HS-5 (cell line): ENCODE results near the gene USP35.

Source experiments
- DNase-seq: peaks from one replicate; pipeline ENCODE4 v3.0.0-alpha.2; 2012; ENCODE audit warnings: low read depth

Gene USP35, protein sequence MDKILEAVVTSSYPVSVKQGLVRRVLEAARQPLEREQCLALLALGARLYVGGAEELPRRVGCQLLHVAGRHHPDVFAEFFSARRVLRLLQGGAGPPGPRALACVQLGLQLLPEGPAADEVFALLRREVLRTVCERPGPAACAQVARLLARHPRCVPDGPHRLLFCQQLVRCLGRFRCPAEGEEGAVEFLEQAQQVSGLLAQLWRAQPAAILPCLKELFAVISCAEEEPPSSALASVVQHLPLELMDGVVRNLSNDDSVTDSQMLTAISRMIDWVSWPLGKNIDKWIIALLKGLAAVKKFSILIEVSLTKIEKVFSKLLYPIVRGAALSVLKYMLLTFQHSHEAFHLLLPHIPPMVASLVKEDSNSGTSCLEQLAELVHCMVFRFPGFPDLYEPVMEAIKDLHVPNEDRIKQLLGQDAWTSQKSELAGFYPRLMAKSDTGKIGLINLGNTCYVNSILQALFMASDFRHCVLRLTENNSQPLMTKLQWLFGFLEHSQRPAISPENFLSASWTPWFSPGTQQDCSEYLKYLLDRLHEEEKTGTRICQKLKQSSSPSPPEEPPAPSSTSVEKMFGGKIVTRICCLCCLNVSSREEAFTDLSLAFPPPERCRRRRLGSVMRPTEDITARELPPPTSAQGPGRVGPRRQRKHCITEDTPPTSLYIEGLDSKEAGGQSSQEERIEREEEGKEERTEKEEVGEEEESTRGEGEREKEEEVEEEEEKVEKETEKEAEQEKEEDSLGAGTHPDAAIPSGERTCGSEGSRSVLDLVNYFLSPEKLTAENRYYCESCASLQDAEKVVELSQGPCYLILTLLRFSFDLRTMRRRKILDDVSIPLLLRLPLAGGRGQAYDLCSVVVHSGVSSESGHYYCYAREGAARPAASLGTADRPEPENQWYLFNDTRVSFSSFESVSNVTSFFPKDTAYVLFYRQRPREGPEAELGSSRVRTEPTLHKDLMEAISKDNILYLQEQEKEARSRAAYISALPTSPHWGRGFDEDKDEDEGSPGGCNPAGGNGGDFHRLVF

DNA sequence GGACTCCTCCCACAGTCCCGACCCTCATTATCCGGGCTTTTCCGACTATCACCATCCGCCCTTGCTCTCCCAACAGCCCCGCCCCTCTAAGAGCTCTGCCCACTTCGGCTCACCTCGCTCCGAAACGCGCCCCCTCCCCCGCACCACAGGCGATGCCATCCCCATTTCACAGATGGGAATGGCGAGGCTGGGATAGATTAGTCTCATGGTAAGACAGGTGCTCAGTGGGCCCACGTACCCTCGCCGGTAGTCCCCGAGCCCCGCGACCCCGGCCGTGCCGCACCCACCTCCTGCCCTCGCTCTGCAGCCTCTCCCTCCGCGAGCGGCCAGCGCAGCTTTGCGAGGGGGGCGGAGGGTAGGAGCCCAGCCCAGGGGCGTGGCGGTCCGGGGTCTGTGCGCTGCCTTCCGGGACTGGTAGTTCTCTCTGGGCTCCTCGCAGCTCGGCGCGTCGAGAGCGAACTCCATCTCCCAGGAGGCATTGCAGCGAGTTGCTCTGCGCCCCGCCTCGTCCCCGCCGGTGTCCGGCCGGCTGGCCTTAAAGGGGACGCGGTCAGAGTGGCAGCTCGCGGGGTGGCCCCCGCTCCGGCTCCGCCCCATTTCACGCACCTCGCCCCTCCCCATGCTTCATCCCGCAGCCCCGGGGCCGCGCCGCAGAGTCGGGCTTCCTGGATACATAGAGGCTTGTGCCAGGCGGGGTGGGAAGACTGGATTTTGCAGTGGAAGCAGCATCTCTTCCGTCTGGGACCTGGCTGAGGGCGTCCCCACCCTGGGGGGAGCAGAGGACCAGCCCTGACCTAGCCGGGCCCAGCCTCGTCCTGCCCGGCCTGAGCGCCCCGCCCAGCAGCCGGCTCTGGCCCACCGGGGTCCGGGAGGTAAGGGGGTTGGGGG, at the start of gene USP35, which contains the start of gene KCTD21:
Gene USP35 (plus strand): TSS at position 634 of the 888 bp plus-strand sequence. CDS start 7,327 bp downstream, outside the sequence.
Gene KCTD21 (minus strand): TSS at position 341 of the 888 bp plus-strand sequence. CDS start 14,072 bp downstream, outside the sequence.
- DNase-seq, result peak; percentile 80

DNA sequence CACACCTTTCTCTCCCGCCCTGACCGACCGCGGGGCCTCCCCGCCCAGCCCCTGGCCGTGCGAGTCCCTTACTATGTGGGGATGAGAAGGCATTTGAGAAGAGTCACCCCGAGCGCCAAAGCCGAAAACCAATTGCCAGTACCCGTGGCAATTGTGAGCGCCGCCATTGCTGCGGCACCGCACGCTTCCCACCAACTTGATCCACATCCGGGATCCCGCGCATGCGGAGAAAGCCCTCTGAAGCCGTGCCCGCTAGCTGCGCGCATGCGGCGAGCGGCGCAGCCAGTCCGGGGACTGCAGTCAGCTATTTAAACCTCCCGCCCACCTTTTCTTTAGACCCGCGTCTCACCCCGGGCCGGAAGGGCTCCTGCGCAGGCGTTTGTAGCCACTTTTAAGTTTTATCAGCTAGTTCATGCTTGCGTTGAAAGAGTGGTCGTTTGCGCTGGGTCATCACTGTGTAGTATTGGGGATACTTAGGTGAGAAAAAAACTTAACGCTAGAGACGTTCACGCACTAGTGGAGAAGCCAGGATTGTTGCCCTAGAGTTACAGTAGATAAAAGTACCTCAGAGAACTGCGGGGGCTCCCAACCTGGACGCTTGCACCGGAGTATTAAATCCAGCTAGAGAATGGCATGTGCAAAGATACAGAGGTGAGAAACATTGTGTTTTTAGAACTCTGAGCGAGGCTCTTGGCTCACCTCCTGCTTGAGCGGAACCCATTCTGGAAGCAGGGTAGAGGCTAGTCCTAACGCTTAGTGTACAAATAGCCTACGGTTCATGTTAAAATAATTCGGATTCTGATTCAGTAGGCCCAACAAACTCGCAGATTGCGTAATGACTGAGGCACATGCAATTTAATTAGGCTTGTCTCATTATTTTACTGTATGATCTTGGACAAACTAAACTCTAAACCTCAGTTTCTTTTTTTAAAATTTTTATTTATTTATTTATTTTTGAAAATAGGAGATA, 49.0 kb upstream of the USP35 start, which contains the start of gene ALG8:
Gene ALG8 (minus strand): TSS at position 205 of the 970 bp plus-strand sequence. CDS start 38 bp downstream, at position 167.
- peak; percentile 74 for DNase-seq

DNA sequence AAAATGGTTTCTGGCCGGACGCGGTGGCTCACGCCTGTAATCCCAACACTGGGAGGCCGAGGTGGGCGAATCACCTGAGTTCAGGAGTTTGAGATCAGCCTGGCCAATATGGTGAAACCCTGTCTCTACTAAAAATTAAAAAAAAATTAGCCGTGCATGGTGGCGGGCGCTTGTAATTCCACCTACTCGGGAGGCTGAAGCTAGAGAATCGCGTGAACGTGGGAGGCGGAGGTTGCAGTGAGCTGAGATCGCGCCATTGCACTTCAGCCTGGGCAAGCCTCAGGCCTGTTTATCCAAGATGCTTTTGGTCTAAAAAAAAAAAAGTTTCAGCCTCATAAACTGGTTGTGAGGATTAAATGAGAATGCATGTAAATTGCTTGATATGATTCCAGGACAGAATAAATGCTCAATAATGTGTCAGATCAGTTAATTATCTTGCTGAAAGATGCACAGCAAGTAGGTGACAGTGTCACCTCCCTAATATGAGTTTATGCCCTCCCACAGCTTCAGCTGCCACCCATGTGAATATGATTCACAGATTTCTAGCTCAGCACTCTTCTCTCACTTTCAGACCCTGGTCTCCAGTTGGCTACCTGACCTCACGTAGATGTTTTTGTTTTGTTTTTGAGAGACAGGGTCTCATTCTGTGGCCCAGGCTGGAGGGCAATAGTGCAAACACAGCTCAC, 48.2 kb upstream of the USP35 start:
- DNase-seq, result no peak

GRCh38 chr11:78145511-78146025, 43.2 kb upstream of the USP35 start:
- no peak for DNase-seq

- DNase-seq, result no peak
These were observed 40.9 kb upstream of the USP35 start for GRCh38 chr11:78147807-78148206.

DNA sequence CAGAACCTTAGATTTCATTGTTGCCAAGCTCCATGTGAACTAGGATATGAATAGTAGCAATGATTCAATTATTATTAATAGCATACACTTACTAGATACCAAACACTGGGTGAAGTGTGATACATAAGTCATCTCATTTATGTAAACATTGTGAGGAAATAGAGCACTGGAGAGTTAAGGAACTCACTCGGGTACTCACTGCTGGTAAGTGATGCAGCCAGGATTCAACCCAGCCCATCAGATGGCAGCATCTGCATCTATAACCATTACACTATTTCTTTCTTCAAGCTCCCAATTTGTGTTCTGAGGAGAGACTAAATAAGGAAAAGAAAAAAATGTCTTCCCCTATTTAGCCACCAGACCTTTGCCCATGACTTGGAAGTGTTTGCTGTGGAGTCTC, 39.1 kb upstream of the USP35 start:
- no peak for DNase-seq

DNA sequence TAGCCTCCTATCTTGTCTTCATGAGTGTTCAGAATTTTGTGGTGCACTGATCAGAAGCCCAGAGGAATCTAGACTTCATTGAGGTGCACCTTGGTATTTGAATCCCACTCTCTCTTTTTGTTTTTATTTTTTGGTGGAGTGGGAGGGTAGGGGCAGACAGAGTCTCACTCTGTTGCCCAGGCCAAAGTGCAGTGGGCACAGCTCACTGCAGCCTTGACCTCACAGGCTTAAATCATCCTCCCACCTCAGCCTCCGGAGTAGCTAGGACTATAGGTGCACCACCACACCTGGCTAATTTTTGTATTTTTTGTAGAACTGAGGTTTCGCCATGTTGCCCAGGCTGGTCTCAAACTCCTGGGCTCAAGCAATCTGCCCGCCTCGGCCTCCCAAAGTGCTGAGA, 38.4 kb upstream of the USP35 start:
- DNase-seq, result no peak

- DNase-seq, result no peak
These were observed 38.0 kb upstream of the USP35 start for GRCh38 chr11:78150754-78151153.

GRCh38 chr11:78151804-78152203, 36.9 kb upstream of the USP35 start:
- no peak for DNase-seq

GRCh38 chr11:78156127-78156844, 32.4 kb upstream of the USP35 start:
- no peak for DNase-seq

GRCh38 chr11:78158987-78159652, 29.6 kb upstream of the USP35 start:
- no peak for DNase-seq

DNA sequence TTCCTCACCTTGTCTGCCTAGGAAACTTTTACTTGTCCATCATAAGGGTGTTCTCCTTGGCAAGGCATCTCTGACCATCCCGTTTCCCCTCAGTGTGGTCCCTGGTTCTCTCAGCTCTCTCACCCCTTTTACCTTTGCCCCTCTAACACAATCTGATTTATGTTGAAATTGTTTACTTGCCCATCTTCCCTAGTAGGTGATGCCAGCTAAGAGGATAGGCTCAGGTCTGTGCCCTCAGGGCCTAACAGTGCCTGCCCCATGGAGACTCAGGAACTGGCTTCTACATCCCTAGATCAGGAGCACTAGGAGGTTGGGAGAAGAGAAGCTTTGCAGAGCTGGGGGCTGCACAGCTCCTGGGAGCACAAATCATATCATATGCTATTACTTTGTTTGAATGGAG, 28.2 kb upstream of the USP35 start:
- no peak for DNase-seq

DNA sequence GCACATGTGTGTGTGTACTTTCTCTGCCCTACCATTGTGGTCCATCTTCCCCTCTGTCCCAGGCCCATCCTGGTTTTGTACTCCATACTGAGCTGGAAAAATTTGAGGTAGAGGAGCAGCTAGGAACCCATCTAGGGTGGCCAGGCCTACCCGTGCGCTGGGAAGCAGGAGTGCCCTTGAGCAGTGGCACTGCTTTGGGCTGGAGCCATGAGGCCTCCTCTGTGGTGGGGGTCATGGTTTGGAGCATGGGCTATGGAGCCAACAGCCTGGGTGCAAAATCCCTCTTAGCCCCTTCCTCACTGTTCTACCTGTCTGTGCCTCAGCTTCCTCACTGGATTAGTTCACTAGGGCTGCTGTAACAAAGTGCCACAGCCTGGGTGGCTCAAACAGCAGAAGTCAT, 27.4 kb upstream of the USP35 start:
- no peak for DNase-seq

GRCh38 chr11:78161962-78162371, 26.8 kb upstream of the USP35 start:
- DNase-seq, result no peak

- DNase-seq, result no peak
These were observed 24.9 kb upstream of the USP35 start for GRCh38 chr11:78163828-78164227.

DNA sequence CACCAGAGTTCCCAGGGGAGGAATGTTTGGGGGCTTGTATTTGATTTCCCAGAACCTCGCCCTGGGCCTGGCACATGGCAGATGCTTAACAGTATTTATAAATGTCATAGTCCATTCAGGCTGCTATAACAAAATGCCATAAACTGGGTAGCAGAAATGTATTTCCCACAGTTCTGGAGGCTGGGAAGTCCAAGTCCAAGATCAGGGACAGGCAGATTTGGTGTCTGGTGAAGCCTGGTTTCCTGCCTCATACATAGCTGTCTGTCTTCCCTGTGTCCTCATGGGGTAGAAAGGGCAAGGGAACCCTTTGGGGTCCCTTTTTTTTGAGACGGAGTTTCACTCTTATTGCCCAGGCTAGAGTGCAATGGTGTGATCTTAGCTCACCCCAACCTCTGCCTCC, 24.2 kb upstream of the USP35 start:
- DNase-seq, result no peak

- no peak for DNase-seq
These were observed 21.8 kb upstream of the USP35 start for GRCh38 chr11:78166855-78167469.
